KMS-11 (cell line): ENCODE data around the gene MEP1A.
"Not testable (repeated sequence)": the region's sequence is repeated elsewhere in the genome, so short reads cannot be mapped to it uniquely, and the experiment has no call there.

ENCODE experiments used
- H2AFZ ChIP-seq: fragments of 200-600 bp; sonication (generic); 2 replicates; pipeline ENCODE4 v1.6.1; 2016; ENCODE audit warnings: antibody characterized with exemption, mixed run types, low read depth
- H3K27ac ChIP-seq: fragments of 200-600 bp; sonication (generic); 2 replicates; pipeline ENCODE4 v1.6.1; 2016; ENCODE audit warnings: mild to moderate bottlenecking, mixed run types
- H3K27me3 ChIP-seq: fragments of 200-600 bp; sonication (generic); 2 replicates; pipeline ENCODE4 v1.6.1; 2017; ENCODE audit warnings: mild to moderate bottlenecking, low read depth, mixed run types, moderate library complexity; ENCODE audit not compliant: insufficient read depth
- H3K36me3 ChIP-seq: fragments of 200-600 bp; sonication (generic); 2 replicates; pipeline ENCODE4 v1.6.1; 2017; ENCODE audit warnings: mild to moderate bottlenecking, mixed run types; ENCODE audit not compliant: insufficient read depth
- H3K4me1 ChIP-seq: fragments of 200-600 bp; sonication (generic); 2 replicates; pipeline ENCODE4 v1.6.1; 2016; ENCODE audit warnings: mild to moderate bottlenecking, low read depth, mixed run types; ENCODE audit not compliant: poor library complexity, severe bottlenecking
- H3K4me2 ChIP-seq: fragments of 200-600 bp; sonication (generic); 2 replicates; pipeline ENCODE4 v1.7.0; 2016; ENCODE audit warnings: mild to moderate bottlenecking, mixed run types
- H3K4me3 ChIP-seq: fragments of 200-600 bp; sonication (generic); IDR thresholded peaks from 2 replicates; pipeline ENCODE4 v1.6.1; 2017; ENCODE audit warnings: low read depth, low read length, mixed read lengths; ENCODE audit not compliant: insufficient read depth
- H3K79me2 ChIP-seq: fragments of 200-600 bp; sonication (generic); 2 replicates; pipeline ENCODE4 v1.6.1; 2016; ENCODE audit warnings: low read depth, mixed run types; ENCODE audit not compliant: insufficient read depth
- H3K9ac ChIP-seq: fragments of 200-600 bp; sonication (generic); 2 replicates; pipeline ENCODE4 v1.6.1; 2016; ENCODE audit warnings: mild to moderate bottlenecking, mixed run types
- H4K20me1 ChIP-seq: fragments of 200-600 bp; sonication (generic); 2 replicates; pipeline ENCODE4 v1.6.1; 2016; ENCODE audit warnings: mild to moderate bottlenecking, mixed run types; ENCODE audit not compliant: insufficient read depth
- TF ChIP-seq, protein P1 (sequence below): fragments of 200-600 bp; sonication (generic); conservative IDR thresholded peaks from 2 replicates; pipeline ENCODE4 v1.6.1; 2017; ENCODE audit warnings: low read depth, mild to moderate bottlenecking, antibody characterized with exemption, low read length, moderate library complexity, mixed read lengths

MEP1A gene

GRCh38 chr6:46763466-46763865, 29.7 kb upstream of the MEP1A start:
- Histone ChIP-seq H3K4me3 (no peak overlapping the region), H3K4me2 (no peak overlapping the region), H2AFZ (no peak overlapping the region), H4K20me1 (no peaks in the 10 kb centered on the region), H3K27me3 (no peaks in the 10 kb centered on the region), H3K4me1 (no peaks in the 10 kb centered on the region), H3K36me3 (no peaks in the 10 kb centered on the region), H3K79me2 (no peaks in the 10 kb centered on the region), H3K9ac (no peak overlapping the region), H3K27ac (no peak overlapping the region)
- TF ChIP-seq, protein P1, sequence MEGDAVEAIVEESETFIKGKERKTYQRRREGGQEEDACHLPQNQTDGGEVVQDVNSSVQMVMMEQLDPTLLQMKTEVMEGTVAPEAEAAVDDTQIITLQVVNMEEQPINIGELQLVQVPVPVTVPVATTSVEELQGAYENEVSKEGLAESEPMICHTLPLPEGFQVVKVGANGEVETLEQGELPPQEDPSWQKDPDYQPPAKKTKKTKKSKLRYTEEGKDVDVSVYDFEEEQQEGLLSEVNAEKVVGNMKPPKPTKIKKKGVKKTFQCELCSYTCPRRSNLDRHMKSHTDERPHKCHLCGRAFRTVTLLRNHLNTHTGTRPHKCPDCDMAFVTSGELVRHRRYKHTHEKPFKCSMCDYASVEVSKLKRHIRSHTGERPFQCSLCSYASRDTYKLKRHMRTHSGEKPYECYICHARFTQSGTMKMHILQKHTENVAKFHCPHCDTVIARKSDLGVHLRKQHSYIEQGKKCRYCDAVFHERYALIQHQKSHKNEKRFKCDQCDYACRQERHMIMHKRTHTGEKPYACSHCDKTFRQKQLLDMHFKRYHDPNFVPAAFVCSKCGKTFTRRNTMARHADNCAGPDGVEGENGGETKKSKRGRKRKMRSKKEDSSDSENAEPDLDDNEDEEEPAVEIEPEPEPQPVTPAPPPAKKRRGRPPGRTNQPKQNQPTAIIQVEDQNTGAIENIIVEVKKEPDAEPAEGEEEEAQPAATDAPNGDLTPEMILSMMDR: no peak

- not testable (repeated sequence) for H3K4me3 ChIP-seq, H4K20me1 ChIP-seq, H2AFZ ChIP-seq, H3K9ac ChIP-seq, H3K79me2 ChIP-seq, H3K4me2 ChIP-seq, H3K4me1 ChIP-seq, H3K36me3 ChIP-seq, H3K27me3 ChIP-seq, H3K27ac ChIP-seq
These were observed 28.9 kb upstream of the MEP1A start for GRCh38 chr6:46764280-46764679.

DNA sequence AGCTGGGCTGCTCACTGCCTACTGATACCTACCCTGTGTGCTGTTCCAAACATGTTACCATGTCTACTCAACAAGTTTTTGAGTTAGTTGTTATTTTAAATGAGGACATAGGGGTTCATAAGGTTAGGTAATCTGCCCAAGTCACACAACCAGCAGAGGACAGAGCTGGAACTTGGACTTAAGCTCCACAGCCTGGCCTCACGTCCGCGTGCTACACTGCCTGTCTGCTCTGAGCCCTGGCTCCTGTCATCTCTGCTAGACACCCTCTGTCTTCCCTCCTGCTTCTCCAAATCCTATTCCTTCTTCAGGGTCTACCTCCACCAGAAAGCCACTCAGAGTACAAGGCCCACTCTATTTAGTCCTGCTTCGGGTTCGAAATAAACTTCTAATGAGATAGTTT, 28.2 kb upstream of the MEP1A start:
- no peak overlapping the region for H3K9ac ChIP-seq
- H2AFZ ChIP-seq: no peak overlapping the region
- no peaks in the 10 kb centered on the region for H3K27me3 ChIP-seq
- H3K79me2 ChIP-seq: no peaks in the 10 kb centered on the region
- no peak overlapping the region for H3K4me3 ChIP-seq
- no peak overlapping the region for H3K4me2 ChIP-seq
- no peaks in the 10 kb centered on the region for H4K20me1 ChIP-seq
- no peaks in the 10 kb centered on the region for H3K36me3 ChIP-seq
- TF ChIP-seq, protein P1: no peak
- H3K4me1 ChIP-seq: no peaks in the 10 kb centered on the region
- no peak overlapping the region for H3K27ac ChIP-seq

GRCh38 chr6:46772016-46772415, 21.2 kb upstream of the MEP1A start:
- Histone ChIP-seq H4K20me1 (no peaks in the 10 kb centered on the region), H3K4me3 (no peak overlapping the region), H3K4me2 (no peak overlapping the region), H3K4me1 (no peaks in the 10 kb centered on the region), H3K36me3 (no peaks in the 10 kb centered on the region), H3K79me2 (no peaks in the 10 kb centered on the region), H2AFZ (no peak overlapping the region), H3K27me3 (no peaks in the 10 kb centered on the region), H3K27ac (no peak overlapping the region), H3K9ac (no peak overlapping the region)
- TF ChIP-seq, protein P1: no peak

DNA sequence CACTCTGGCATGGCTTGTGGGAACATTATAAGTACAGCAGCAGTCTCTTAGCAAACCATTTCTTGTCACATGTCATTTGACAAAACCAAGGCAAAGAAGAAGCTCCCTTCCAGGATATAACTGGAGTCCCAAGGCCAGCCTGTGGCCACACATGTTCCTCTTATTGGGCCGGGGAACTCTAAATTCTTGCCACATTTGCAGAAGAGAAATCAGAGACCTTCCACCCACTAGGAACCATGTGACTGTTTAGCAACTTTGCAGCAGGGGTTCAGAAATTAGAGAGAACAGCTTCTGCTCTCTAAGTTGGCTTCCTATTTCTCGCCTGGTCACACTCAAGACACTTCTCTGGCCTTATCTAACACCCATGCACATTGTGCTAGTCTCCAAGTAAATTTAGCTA, 20.4 kb upstream of the MEP1A start:
- Histone ChIP-seq H3K27ac (no peak overlapping the region), H3K4me3 (no peak overlapping the region), H3K9ac (no peak overlapping the region), H3K27me3 (no peaks in the 10 kb centered on the region), H3K79me2 (no peaks in the 10 kb centered on the region), H3K4me1 (no peaks in the 10 kb centered on the region), H4K20me1 (no peaks in the 10 kb centered on the region), H3K4me2 (no peak overlapping the region), H3K36me3 (no peaks in the 10 kb centered on the region), H2AFZ (no peak overlapping the region)
- TF ChIP-seq, protein P1: no peak
